HepG2 (cell line): ENCODE data around the gene DPF1. TPM values are rescaled to one million over a fixed set of nuclear protein-coding genes. Genes with fewer than 3 reads are reported as not detected.

Experiments used
- ETV5 ChIP-seq: IDR thresholded peaks from 2 replicates; pipeline ENCODE4 v1.6.1; 2018; ENCODE audit warnings: missing biosample characterization, missing genetic modification reagents, inconsistent platforms, borderline replicate concordance
- GATAD2A ChIP-seq: IDR thresholded peaks from 2 replicates; pipeline ENCODE4 v1.6.1; 2016
- HMG20B ChIP-seq: conservative IDR thresholded peaks from 2 replicates; pipeline ENCODE4 v1.6.1; 2016; ENCODE audit warnings: missing genetic modification reagents, missing compliant biosample characterization
- HMGXB4 ChIP-seq, 2 experiments: sonication (generic) in 1 of 2; formaldehyde crosslinking in 1 of 2; IDR thresholded peaks; 2 replicates each; pipeline versions ENCODE4 v1.4.0 to v1.6.1; 2018 to 2020; ENCODE audit warnings: missing genetic modification reagents in 2 of 2, borderline replicate concordance in 1 of 2, low read depth in 1 of 2, mild to moderate bottlenecking in 1 of 2, missing biosample characterization in 1 of 2
- HNF1B ChIP-seq: sonication (generic); formaldehyde crosslinking; IDR thresholded peaks from 2 replicates; pipeline ENCODE4 v1.5.1; 2020; ENCODE audit warnings: mild to moderate bottlenecking, moderate library complexity, missing genetic modification reagents
- KDM1A ChIP-seq: IDR thresholded peaks from 2 replicates; pipeline ENCODE4 v1.6.1; 2016; ENCODE audit warnings: missing compliant biosample characterization
- MTA1 ChIP-seq: sonication (generic); formaldehyde crosslinking; IDR thresholded peaks from 2 replicates; pipeline ENCODE4 v1.4.0; 2020; ENCODE audit warnings: missing genetic modification reagents, mild to moderate bottlenecking, borderline replicate concordance
- NFYC ChIP-seq: IDR thresholded peaks from 2 replicates; pipeline ENCODE4 v1.6.1; 2016; ENCODE audit warnings: missing genetic modification reagents, missing compliant biosample characterization
- NR2F2 ChIP-seq: IDR thresholded peaks from 2 replicates; pipeline ENCODE4 v1.6.1; 2012; ENCODE audit warnings: low read depth, inconsistent platforms, borderline replicate concordance
- PPARG ChIP-seq: conservative IDR thresholded peaks from 2 replicates; pipeline ENCODE4 v1.6.1; 2016; ENCODE audit warnings: missing biosample characterization, missing genetic modification reagents
- RFX1 ChIP-seq: fragments of 450-650 bp; IDR thresholded peaks from 2 replicates; pipeline ENCODE4 v1.6.1; 2017
- SAP130 ChIP-seq: IDR thresholded peaks from 2 replicates; pipeline ENCODE4 v1.6.1; 2016; ENCODE audit warnings: low read depth
- SOX13 ChIP-seq, 3 experiments: fragments of 450-650 bp in 1 of 3; sonication (generic) in 1 of 3; formaldehyde crosslinking in 1 of 3; IDR thresholded peaks in 2 of 3; conservative IDR thresholded peaks in 1 of 3; 2 replicates each; pipeline versions ENCODE4 v1.5.0 to v1.6.1; 2016 to 2020; ENCODE audit warnings: antibody characterized with exemption in 1 of 3, mild to moderate bottlenecking in 1 of 3, missing compliant biosample characterization in 1 of 3, missing genetic modification reagents in 1 of 3, moderate library complexity in 1 of 3
- TBL1XR1 ChIP-seq: fragments of 150-350 bp; IDR thresholded peaks from 2 replicates; pipeline ENCODE4 v1.6.1; 2014; ENCODE audit warnings: borderline replicate concordance, low read length; ENCODE audit not compliant: partially characterized antibody
- ZNF556 ChIP-seq: sonication (generic); formaldehyde crosslinking; IDR thresholded peaks from 2 replicates; pipeline ENCODE4 v1.4.0; 2020; ENCODE audit warnings: mild to moderate bottlenecking, missing genetic modification reagents, borderline replicate concordance
- ZNF800 ChIP-seq: sonication (generic); formaldehyde crosslinking; IDR thresholded peaks from 2 replicates; pipeline ENCODE4 v1.4.0; 2020; ENCODE audit warnings: missing genetic modification reagents
- ZSCAN25 ChIP-seq: sonication (generic); formaldehyde crosslinking; IDR thresholded peaks from 2 replicates; pipeline ENCODE4 v1.8.0; 2022; ENCODE audit warnings: mild to moderate bottlenecking, missing genetic modification reagents
- polyA plus RNA-seq, 8 experiments: library from polyadenylated mRNA; depleted of rRNA in 3 of 8; stranded (reverse) in 7 of 8; unstranded in 1 of 8; fragments of >200 nt; fragmentation: Illumina TruSeq in 4 of 8; extraction: Trizol in 4 of 8; gene quantifications; 2 replicates each; pipeline versions ENCODE4 v1.2.1 to v1.2.3, GENCODE V29; 2011 to 2016; ENCODE audit warnings: low read depth in 4 of 8, missing spikeins in 1 of 8, mixed read lengths in 1 of 8; ENCODE audit not compliant: insufficient read depth in 1 of 8
- total RNA-seq, 5 experiments: library from RNA; depleted of rRNA; stranded (reverse); fragments of >200 nt; fragmentation: Illumina TruSeq; extraction: Trizol; gene quantifications; 2 replicates each; pipeline ENCODE4 v1.2.3, GENCODE V29; 2016; ENCODE audit warnings: low read depth in 1 of 5
- TF ChIP-seq, protein P1 (sequence below): sonication (generic); formaldehyde crosslinking; IDR thresholded peaks from 2 replicates; pipeline ENCODE4 v1.8.0; 2022; ENCODE audit warnings: mild to moderate bottlenecking, missing genetic modification reagents, borderline replicate concordance
- TF ChIP-seq, protein P2 (sequence below): sonication (generic); formaldehyde crosslinking; conservative IDR thresholded peaks from 2 replicates; pipeline ENCODE4 v1.5.0; 2020; ENCODE audit warnings: missing genetic modification reagents

DPF1 gene
- total and polyA plus RNA-seq, 2 of the 13 experiments (the other 11 are each of a cell fraction or from before 2014, with no cell fraction given), result 1.0 to 3.2 TPM

- TF ChIP-seq ETV5 (CRISPR knock-in tag) (0 out of 2 replicates have a peak, but pooled peaks have one; percentile 6), HMG20B (peak; percentile 96), MTA1 (CRISPR knock-in tag) (peak; percentile 49; the same call in 1 of the 2 replicates), TBL1XR1 (peak; percentile 60), NFYC (no peak), HMGXB4 (CRISPR knock-in tag; IDR thresholded peaks at IDR 0.05; ENCODE audit: borderline replicate concordance in 1 of 2, low read depth in 1 of 2) (0 out of 4 replicates have a peak, but pooled peaks of 1 of the 2 experiments have one; percentile 25), SAP130 (CRISPR knock-in tag) (peak; percentile 48; the same call in 1 of the 2 replicates), RFX1 (0 out of 2 replicates have a peak, but pooled peaks have one; percentile 15), GATAD2A (peak; percentile 62), KDM1A (CRISPR knock-in tag) (peak; percentile 80; the same call in 1 of the 2 replicates), SOX13 (IDR thresholded peaks at IDR 0.05) (no peak), SOX13 (CRISPR knock-in tag; conservative IDR thresholded peaks at IDR 0.05 in 1 of 2, IDR thresholded peaks at IDR 0.05 in 1 of 2) (peak in 1 of 2 experiments; percentile 85; a peak in 2 of 4 replicates), NR2F2 (peak; percentile 97), HNF1B (CRISPR knock-in tag) (peak; percentile 27; the same call in 1 of the 2 replicates), ZNF556 (CRISPR knock-in tag) (0 out of 2 replicates have a peak, but pooled peaks have one; percentile 4), PPARG (peak; percentile 98), ZNF800 (no peak), ZSCAN25 (CRISPR knock-in tag) (no peak)
- TF ChIP-seq, protein P1, sequence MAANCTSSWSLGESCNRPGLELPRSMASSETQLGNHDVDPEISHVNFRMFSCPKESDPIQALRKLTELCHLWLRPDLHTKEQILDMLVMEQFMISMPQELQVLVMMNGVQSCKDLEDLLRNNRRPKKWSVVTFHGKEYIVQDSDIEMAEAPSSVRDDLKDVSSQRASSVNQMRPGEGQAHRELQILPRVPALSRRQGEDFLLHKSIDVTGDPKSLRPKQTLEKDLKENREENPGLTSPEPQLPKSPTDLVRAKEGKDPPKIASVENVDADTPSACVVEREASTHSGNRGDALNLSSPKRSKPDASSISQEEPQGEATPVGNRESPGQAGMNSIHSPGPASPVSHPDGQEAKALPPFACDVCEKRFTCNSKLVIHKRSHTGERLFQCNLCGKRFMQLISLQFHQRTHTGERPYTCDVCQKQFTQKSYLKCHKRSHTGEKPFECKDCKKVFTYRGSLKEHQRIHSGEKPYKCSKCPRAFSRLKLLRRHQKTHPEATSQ (CRISPR knock-in tag), result no peak
- TF ChIP-seq, protein P2, sequence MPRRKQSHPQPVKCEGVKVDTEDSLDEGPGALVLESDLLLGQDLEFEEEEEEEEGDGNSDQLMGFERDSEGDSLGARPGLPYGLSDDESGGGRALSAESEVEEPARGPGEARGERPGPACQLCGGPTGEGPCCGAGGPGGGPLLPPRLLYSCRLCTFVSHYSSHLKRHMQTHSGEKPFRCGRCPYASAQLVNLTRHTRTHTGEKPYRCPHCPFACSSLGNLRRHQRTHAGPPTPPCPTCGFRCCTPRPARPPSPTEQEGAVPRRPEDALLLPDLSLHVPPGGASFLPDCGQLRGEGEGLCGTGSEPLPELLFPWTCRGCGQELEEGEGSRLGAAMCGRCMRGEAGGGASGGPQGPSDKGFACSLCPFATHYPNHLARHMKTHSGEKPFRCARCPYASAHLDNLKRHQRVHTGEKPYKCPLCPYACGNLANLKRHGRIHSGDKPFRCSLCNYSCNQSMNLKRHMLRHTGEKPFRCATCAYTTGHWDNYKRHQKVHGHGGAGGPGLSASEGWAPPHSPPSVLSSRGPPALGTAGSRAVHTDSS (CRISPR knock-in tag), result no peak
Observed at GRCh38 chr19:38250821-38251563, 27.0 kb upstream of the DPF1 start (continued).
